Bronchial epithelial cell (primary cell): ENCODE data around the gene WDR75. TPM values are rescaled to one million over a fixed set of nuclear protein-coding genes. Genes with fewer than 3 reads are reported as not detected.
"Not testable (repeated sequence)": the region's sequence is repeated elsewhere in the genome, so short reads cannot be mapped to it uniquely, and the experiment has no call there.

Experiments used
- DNase-seq: peaks from one replicate; pipeline ENCODE4 v3.0.0-alpha.2; 2010; ENCODE audit warnings: low read depth
- FAIRE-seq: peaks from 2 replicates; lab custom pipeline; 2011; peaks lifted over from hg19 to GRCh38; lab: Jason Lieb, UNC
- H3K27me3 ChIP-seq: 2 replicates; pipeline ENCODE4 v1.5.1; 2011; ENCODE audit warnings: low read length; ENCODE audit not compliant: control insufficient read depth, insufficient read depth
- H3K36me3 ChIP-seq: 2 replicates; pipeline ENCODE4 v1.5.1; 2011; ENCODE audit warnings: low read length; ENCODE audit not compliant: control insufficient read depth, insufficient read depth
- H3K4me3 ChIP-seq: 2 replicates; pipeline ENCODE4 v1.5.1; 2011; ENCODE audit warnings: mild to moderate bottlenecking, low read depth, low read length, control low read depth
- total RNA-seq: library from RNA; depleted of rRNA; stranded (reverse); fragments of >200 nt; gene quantifications from 2 replicates; pipeline ENCODE4 v1.2.1, GENCODE V29; 2014
- TF ChIP-seq, protein P1 (sequence below): IDR thresholded peaks from 2 replicates; pipeline ENCODE4 v1.5.1; 2011; ENCODE audit warnings: mild to moderate bottlenecking, moderate library complexity, low read length, control low read depth, inconsistent platforms; ENCODE audit not compliant: insufficient read depth, severe bottlenecking

WDR75 gene
- total RNA-seq, 1 donor from 2014 or later, result 41.1 TPM

DNA sequence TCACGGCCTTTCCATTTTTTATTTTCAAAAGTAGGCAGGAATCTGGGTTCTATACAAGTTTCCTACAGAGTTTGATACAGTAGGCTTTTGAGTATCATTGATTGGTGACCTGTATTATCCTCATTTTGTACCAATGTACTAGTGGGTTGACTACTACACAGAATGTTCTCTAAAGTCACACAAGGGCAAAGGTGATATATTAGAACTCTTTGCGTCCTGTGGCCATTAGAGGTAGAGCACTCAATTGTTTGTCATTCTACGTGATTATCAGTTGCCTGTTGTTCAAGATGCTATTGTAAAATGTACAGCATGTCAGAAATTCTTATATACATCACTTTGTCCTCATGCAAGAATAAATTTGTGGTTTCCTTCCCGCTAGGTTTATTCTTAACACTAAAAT lies 24.8 kb downstream of the WDR75 start:
- TF ChIP-seq, protein P1, sequence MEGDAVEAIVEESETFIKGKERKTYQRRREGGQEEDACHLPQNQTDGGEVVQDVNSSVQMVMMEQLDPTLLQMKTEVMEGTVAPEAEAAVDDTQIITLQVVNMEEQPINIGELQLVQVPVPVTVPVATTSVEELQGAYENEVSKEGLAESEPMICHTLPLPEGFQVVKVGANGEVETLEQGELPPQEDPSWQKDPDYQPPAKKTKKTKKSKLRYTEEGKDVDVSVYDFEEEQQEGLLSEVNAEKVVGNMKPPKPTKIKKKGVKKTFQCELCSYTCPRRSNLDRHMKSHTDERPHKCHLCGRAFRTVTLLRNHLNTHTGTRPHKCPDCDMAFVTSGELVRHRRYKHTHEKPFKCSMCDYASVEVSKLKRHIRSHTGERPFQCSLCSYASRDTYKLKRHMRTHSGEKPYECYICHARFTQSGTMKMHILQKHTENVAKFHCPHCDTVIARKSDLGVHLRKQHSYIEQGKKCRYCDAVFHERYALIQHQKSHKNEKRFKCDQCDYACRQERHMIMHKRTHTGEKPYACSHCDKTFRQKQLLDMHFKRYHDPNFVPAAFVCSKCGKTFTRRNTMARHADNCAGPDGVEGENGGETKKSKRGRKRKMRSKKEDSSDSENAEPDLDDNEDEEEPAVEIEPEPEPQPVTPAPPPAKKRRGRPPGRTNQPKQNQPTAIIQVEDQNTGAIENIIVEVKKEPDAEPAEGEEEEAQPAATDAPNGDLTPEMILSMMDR, result no peak
- no peak for DNase-seq
- Histone ChIP-seq H3K27me3 (no peaks in the 10 kb centered on the region), H3K36me3 (peaks cover 12% of the 10 kb centered on the region), H3K4me3 (no peak overlapping the region)
- FAIRE-seq, result no peak

DNA sequence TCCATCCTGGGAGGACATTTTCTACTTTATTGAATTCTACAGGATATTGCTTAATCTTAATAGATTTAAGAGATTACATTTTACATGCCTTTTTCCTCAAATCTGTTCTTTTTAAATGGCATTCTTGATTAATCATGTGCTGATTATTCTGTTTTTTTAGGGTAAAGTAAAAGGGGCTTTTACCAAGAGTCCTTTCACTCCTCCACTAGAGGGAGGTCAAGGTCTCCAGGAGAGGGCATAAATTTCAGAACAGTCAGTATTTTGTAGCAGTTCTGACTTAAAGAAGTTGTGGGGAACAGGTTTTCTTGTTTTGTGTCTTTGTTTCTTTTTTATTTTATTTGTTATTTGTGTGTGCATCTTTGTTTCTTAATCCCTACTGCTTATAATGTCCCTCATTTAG lies 25.4 kb downstream of the WDR75 start:
- no peak for FAIRE-seq
- DNase-seq, result peak; percentile 18

DNA sequence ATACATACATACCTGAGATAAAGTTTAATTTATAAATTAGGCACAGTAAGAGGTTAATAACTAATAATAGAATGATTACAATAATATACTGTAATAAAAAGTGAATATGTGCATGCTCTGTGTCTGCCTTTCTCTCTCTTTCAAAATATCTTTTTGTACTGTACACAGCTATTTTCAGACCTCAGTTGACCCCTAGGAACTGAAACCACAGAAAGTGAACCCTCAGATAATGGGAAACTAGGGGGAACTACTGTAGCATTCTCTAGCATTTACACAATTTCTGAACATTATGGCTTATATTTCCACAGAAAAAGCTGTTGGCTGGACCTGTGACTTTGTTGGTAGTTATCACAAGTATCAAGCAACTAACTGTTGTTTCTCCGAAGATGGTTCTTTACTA lies 25.9 kb downstream of the WDR75 start:
- Histone ChIP-seq H3K27me3 (no peaks in the 10 kb centered on the region), H3K36me3 (peaks cover 14% of the 10 kb centered on the region), H3K4me3 (no peak overlapping the region)
- TF ChIP-seq, protein P1, result no peak
- FAIRE-seq (no peak), DNase-seq (no peak)

More for the DNA sequence above, 25.4 kb downstream of the WDR75 start:
- Histone ChIP-seq H3K4me3 (no peak overlapping the region), H3K27me3 (no peaks in the 10 kb centered on the region), H3K36me3 (peaks cover 14% of the 10 kb centered on the region)
- TF ChIP-seq, protein P1, result peak; percentile 46

DNA sequence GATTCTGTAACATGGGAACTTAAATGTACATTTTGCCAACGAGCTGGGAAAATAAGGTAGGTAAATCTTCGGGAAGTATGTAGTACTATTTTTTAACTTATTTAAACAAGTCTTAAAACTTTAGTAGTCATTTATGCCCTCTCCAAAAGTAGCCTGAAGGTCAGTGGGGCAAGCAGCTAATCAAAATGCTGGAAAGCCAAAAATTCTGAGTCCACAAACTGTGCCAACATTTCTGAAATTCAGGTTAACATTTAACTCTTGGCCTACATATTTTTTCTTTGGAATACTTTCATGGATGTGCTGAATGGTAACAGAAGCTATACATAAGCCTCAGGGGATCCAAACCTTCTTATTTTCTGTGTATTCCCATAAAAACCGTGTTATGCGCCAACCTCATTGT lies 26.3 kb downstream of the WDR75 start:
- DNase-seq (no peak), FAIRE-seq (no peak)
- TF ChIP-seq, protein P1, result no peak
- peaks cover 13% of the 10 kb centered on the region for H3K36me3 ChIP-seq
- H3K4me3 ChIP-seq, result no peak overlapping the region
- no peaks in the 10 kb centered on the region for H3K27me3 ChIP-seq

DNA sequence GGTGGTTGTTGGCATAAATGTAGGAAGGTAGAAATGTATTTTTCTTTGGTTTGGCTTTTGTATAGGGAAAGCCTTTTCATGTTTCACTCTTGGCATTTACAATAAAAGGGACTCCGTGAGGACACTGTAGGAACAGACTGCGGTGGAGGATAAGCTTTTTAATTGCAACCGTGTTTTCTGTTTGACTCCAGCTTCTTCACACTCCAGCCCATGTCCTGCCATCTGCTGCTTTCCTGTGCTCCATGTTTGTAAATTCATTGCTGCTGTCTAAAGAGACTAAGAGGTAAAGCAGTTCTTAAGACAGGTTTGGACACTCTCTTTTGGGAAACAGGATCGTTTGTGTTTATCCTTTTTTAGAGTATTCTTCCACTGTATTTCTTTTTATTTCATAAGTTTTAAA lies 33.3 kb downstream of the WDR75 start:
- FAIRE-seq (no peak), DNase-seq (no peak)
- TF ChIP-seq, protein P1, result no peak
- no peak overlapping the region for H3K4me3 ChIP-seq
- peaks cover 15% of the 10 kb centered on the region for H3K36me3 ChIP-seq
- no peaks in the 10 kb centered on the region for H3K27me3 ChIP-seq

DNA sequence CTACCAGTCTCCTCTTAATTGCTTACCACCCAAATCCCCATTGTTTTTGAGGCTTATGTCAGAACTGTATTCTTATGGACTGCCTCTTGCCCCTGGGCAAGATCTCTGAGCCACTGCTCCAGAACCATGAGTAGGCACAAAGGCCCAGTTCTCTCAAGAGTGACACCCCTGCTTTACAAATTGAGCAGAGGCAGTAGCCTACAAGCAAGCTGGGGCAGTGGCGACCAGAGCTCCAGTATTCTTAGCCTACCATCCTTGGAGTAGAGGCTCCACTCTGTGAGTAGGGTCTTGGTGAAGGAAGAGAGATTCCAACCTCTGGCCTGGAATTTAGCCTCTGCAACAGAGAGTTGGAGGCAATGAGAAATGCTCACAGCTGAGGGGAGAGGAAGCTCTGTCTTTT lies 36.5 kb downstream of the WDR75 start:
- TF ChIP-seq, protein P1, result no peak

DNA sequence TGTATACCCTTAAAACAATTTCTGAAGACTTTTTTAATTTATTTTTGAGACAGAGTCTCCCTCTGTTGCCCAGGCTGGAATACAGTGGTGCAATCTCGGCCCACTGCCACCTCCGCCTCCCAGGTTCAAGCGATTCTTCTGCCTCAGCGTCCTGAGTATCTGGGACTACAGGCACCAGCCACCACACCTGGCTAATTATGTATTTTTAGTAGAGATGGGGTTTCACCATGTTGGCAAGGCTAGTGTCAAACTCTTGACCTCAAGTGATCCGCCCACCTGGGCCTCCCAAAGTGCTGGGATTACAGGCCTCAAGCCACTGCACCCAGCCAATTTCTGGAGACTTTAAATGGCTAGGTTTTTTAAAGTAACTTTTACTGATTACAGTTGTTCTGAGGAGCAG lies 37.0 kb downstream of the WDR75 start:
- not testable (repeated sequence) for FAIRE-seq, H3K27me3 ChIP-seq, H3K36me3 ChIP-seq, H3K4me3 ChIP-seq, DNase-seq

More for the DNA sequence above, 36.5 kb downstream of the WDR75 start:
- DNase-seq (no peak), FAIRE-seq (peak; percentile 83)
- Histone ChIP-seq H3K36me3 (peaks cover 10% of the 10 kb centered on the region), H3K27me3 (no peaks in the 10 kb centered on the region), H3K4me3 (no peak overlapping the region)
